ENCODE data around the gene AOX1. TPM values are rescaled to one million over a fixed set of nuclear protein-coding genes. Genes with fewer than 3 reads are reported as not detected.
"Not testable (repeated sequence)": the region's sequence is repeated elsewhere in the genome, so short reads cannot be mapped to it uniquely, and the experiment has no call there.

Gene AOX1
- total RNA-seq, 4 donors from 2014 or later: 18.3 to 67.5 (median 18.8) TPM

DNA sequence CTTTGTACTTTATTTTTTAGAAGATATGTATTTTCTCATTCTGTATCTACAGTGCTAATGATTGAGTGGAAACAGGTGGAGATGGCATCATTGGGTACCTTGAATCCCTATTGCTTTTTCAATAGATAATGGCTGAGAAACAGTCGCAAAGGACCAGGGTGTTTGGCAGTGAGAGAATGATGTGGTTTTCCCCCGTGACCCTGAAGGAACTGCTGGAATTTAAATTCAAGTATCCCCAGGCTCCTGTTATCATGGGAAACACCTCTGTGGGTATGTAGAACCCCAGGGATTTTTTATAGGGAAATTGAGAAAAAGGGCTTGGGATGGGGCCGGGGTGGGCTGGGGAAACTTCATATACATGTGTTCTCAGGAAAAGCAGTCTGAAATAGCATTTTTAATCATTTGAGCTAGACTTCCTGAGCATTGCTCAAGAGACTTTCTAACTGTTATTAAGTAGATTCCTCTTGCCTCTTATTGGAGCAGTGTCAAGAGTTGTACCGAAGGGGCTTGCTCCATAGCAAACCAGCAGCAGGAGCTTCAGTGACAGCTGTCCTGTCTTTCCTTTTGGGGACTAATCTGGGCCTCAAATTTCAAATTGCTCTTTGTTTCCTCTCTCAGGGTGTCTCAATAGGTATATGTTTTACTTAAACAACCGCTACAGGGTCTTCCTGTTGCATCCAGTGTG, 18.9 kb downstream of the AOX1 start:
- intact Hi-C loops (cut with DNase I; ENCODE audit: low total_unique reads): no loop called here
- 78 to 82% methylated on average over 5 of the region's 5 CpGs for WGBS, 2 donors
- DNase-seq (ENCODE audit: low spot score in 2 of 2): no peak
- TF ChIP-seq, protein P1, sequence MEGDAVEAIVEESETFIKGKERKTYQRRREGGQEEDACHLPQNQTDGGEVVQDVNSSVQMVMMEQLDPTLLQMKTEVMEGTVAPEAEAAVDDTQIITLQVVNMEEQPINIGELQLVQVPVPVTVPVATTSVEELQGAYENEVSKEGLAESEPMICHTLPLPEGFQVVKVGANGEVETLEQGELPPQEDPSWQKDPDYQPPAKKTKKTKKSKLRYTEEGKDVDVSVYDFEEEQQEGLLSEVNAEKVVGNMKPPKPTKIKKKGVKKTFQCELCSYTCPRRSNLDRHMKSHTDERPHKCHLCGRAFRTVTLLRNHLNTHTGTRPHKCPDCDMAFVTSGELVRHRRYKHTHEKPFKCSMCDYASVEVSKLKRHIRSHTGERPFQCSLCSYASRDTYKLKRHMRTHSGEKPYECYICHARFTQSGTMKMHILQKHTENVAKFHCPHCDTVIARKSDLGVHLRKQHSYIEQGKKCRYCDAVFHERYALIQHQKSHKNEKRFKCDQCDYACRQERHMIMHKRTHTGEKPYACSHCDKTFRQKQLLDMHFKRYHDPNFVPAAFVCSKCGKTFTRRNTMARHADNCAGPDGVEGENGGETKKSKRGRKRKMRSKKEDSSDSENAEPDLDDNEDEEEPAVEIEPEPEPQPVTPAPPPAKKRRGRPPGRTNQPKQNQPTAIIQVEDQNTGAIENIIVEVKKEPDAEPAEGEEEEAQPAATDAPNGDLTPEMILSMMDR (IDR thresholded peaks at IDR 0.05): no peak
- no peak for TF ChIP-seq POLR2A (IDR thresholded peaks at IDR 0.05)
- no peak overlapping the region for H3K4me3 ChIP-seq (ENCODE audit: low read depth, poor library complexity, severe bottlenecking)

GRCh38 chr2:200608341-200609027, 22.7 kb downstream of the AOX1 start:
- intact Hi-C loops (cut with DNase I; ENCODE audit: low total_unique reads): no loop called here
- no peak overlapping the region for H3K4me3 ChIP-seq (ENCODE audit: low read depth, poor library complexity, severe bottlenecking)
- DNase-seq (ENCODE audit: low spot score in 2 of 2): no peak
- 55 to 57% methylated on average over 3 of the region's 3 CpGs for WGBS, 2 donors
- TF ChIP-seq, protein P1 (IDR thresholded peaks at IDR 0.05): no peak
- no peak for TF ChIP-seq POLR2A (IDR thresholded peaks at IDR 0.05)

- intact Hi-C loops (cut with DNase I; ENCODE audit: low total_unique reads): no loop called here
- no peak overlapping the region for H3K4me3 ChIP-seq (ENCODE audit: low read depth, poor library complexity, severe bottlenecking)
- DNase-seq (ENCODE audit: low spot score in 2 of 2): peak in 1 of 2 donors; percentile 63
- TF ChIP-seq, protein P1 (IDR thresholded peaks at IDR 0.05): no peak
- TF ChIP-seq POLR2A (IDR thresholded peaks at IDR 0.05): no peak
Observed at GRCh38 chr2:200609028-200609614, 23.3 kb downstream of the AOX1 start.

DNA sequence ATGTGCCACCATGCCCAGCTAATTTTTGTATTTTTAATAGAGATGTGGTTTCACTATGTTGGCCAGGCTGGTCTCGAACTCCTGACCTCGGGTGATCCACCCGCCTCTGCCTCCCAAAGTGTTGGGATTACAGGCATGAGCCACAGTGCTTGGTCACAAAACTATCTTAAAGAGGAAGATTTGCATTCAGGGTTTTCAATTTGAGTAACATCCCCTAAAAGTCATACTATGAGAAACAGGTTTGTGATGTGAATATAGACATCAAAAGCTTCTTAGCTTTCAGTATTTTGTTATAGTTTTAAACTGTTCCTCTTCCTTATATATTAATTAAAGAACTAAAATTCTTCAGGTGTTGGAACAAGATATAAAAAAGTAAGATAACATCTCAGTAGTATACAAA, 24.4 kb downstream of the AOX1 start:
- WGBS, 2 donors: 90 to 92% methylated on average over 3 of the region's 3 CpGs
- DNase-seq (ENCODE audit: low spot score in 2 of 2); H3K4me3 ChIP-seq (ENCODE audit: low read depth, poor library complexity, severe bottlenecking); intact Hi-C loops (cut with DNase I; ENCODE audit: low total_unique reads): not testable (repeated sequence)

DNA sequence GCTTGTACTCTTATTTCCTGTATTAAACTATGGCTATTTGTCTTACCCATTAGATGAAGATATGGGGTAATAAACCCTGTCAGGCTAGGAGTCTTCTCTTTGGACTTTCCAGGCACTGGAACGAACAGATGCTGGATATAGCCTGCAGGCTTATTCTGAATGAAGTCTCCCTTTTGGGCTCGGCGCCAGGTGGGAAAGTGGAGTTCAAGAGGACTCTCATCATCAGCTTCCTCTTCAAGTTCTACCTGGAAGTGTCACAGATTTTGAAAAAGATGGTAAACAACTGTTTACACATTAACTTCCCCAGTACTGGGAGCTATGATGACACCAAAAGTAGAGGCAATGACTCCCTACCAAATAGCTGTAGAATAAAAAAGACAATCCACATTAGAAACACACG, 27.9 kb downstream of the AOX1 start:
- H3K4me3 ChIP-seq (ENCODE audit: low read depth, poor library complexity, severe bottlenecking): no peak overlapping the region
- TF ChIP-seq, protein P1 (IDR thresholded peaks at IDR 0.05): no peak
- no peak for TF ChIP-seq POLR2A (IDR thresholded peaks at IDR 0.05)
- intact Hi-C loops (cut with DNase I; ENCODE audit: low total_unique reads): no loop called here
- DNase-seq (ENCODE audit: low spot score in 2 of 2): no peak
- 69 to 73% methylated on average over 4 of the region's 4 CpGs for WGBS, 2 donors

GRCh38 chr2:200614249-200614648, 28.4 kb downstream of the AOX1 start:
- TF ChIP-seq, protein P1 (IDR thresholded peaks at IDR 0.05): no peak
- TF ChIP-seq POLR2A (IDR thresholded peaks at IDR 0.05): no peak
- 65 to 86% methylated on average over 2 of the region's 2 CpGs for WGBS, 2 donors
- intact Hi-C loops (cut with DNase I; ENCODE audit: low total_unique reads): no loop called here
- DNase-seq (ENCODE audit: low spot score in 2 of 2): no peak
- H3K4me3 ChIP-seq (ENCODE audit: low read depth, poor library complexity, severe bottlenecking): no peak overlapping the region

All from lower leg skin (tissue), 4 donors.